PC-3 (cell line): ENCODE measurements around the gene MYOF.

ENCODE experiments used
- EZH2phosphoT487 ChIP-seq: fragments of 300-600 bp; sonication (generic); IDR thresholded peaks from 2 replicates; pipeline ENCODE4 v1.6.1; 2018; ENCODE audit warnings: mild to moderate bottlenecking, antibody characterized with exemption, low read length, borderline replicate concordance
- TF ChIP-seq, protein P1 (sequence below): fragments of 300-600 bp; sonication (generic); conservative IDR thresholded peaks from 2 replicates; pipeline ENCODE4 v1.5.1; 2017; ENCODE audit warnings: antibody characterized with exemption, low read depth, mild to moderate bottlenecking, low read length

DNA sequence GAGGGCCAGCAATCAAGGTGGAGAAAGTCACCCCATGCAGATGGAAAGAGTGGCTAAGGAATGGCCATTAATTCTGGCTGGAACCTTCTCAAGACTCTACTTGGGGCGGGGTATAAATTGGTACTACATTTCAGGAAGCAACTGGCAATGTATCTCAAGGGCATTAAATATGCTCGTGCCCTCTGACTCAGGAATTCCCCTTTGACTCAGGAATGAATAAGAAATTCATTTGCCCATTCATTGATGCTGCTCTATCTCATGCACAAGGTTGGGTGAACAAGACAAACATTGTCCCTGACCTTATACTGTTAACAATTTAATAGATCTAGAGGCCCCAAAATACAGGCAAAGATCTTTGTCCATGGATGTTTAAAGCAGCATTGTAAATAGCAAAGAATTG is 188.1 kb downstream of the MYOF start:
- TF ChIP-seq, protein P1, sequence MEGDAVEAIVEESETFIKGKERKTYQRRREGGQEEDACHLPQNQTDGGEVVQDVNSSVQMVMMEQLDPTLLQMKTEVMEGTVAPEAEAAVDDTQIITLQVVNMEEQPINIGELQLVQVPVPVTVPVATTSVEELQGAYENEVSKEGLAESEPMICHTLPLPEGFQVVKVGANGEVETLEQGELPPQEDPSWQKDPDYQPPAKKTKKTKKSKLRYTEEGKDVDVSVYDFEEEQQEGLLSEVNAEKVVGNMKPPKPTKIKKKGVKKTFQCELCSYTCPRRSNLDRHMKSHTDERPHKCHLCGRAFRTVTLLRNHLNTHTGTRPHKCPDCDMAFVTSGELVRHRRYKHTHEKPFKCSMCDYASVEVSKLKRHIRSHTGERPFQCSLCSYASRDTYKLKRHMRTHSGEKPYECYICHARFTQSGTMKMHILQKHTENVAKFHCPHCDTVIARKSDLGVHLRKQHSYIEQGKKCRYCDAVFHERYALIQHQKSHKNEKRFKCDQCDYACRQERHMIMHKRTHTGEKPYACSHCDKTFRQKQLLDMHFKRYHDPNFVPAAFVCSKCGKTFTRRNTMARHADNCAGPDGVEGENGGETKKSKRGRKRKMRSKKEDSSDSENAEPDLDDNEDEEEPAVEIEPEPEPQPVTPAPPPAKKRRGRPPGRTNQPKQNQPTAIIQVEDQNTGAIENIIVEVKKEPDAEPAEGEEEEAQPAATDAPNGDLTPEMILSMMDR = no peak
- no peak for TF ChIP-seq EZH2phosphoT487
